K562 (cell line): ENCODE data around the gene OXNAD1. TPM values are rescaled to one million over a fixed set of nuclear protein-coding genes. Genes with fewer than 3 reads are reported as not detected.

Experiments
- ATF4 ChIP-seq: fragments of 450-650 bp; formaldehyde crosslinking; IDR thresholded peaks from 2 replicates; pipeline ENCODE4 v1.4.0; 2022; ENCODE audit warnings: mild to moderate bottlenecking, moderate library complexity
- ESRRA ChIP-seq: fragments of 450-650 bp; IDR thresholded peaks from 2 replicates; pipeline ENCODE4 v1.6.1; 2014; ENCODE audit warnings: low read depth, mild to moderate bottlenecking, moderate library complexity, borderline replicate concordance
- GMEB1 ChIP-seq: fragments of 250-450 bp; sonication (Bioruptor Pico); IDR thresholded peaks from 2 replicates; pipeline ENCODE4 v1.4.0; 2020; ENCODE audit warnings: mild to moderate bottlenecking
- NR2C2 ChIP-seq, 2 experiments: fragments of 200-800 bp in 1 of 2; sonication (Bioruptor generic) in 1 of 2; sonication (generic) in 1 of 2; formaldehyde crosslinking in 1 of 2; IDR thresholded peaks; 2 replicates each; pipeline versions ENCODE4 v1.6.1 to v1.8.0; 2016 to 2022; ENCODE audit warnings: mild to moderate bottlenecking in 1 of 2, missing compliant biosample characterization in 1 of 2, missing genetic modification characterization in 1 of 2, missing genetic modification reagents in 1 of 2
- NR2F6 ChIP-seq: fragments of 450-650 bp; formaldehyde crosslinking; IDR thresholded peaks from 2 replicates; pipeline ENCODE4 v1.4.0; 2020; ENCODE audit warnings: mild to moderate bottlenecking
- PHF20 ChIP-seq: fragments of 450-650 bp; IDR thresholded peaks from 2 replicates; pipeline ENCODE4 v1.6.1; 2018; ENCODE audit not compliant: partially characterized antibody
- POLR2B ChIP-seq: fragments of 450-650 bp; IDR thresholded peaks from 2 replicates; pipeline ENCODE4 v1.6.1; 2018; ENCODE audit warnings: low read depth; ENCODE audit not compliant: partially characterized antibody
- SMARCB1 ChIP-seq: IDR thresholded peaks from 2 replicates; pipeline ENCODE4 v1.6.1; 2011; ENCODE audit warnings: improper control_type of control experiment, low read depth; ENCODE audit not compliant: insufficient read length
- SP1 ChIP-seq: sonication (generic); formaldehyde crosslinking; IDR thresholded peaks from 2 replicates; pipeline ENCODE4 v1.8.1; 2022; ENCODE audit warnings: mild to moderate bottlenecking, missing genetic modification reagents
- TAF9B ChIP-seq: fragments of 450-650 bp; IDR thresholded peaks from 2 replicates; pipeline ENCODE4 v1.6.1; 2018; ENCODE audit warnings: mild to moderate bottlenecking; ENCODE audit not compliant: partially characterized antibody
- TEAD4 ChIP-seq, 2 experiments: sonication (generic) in 1 of 2; formaldehyde crosslinking in 1 of 2; IDR thresholded peaks; 2 replicates each; pipeline versions ENCODE4 v1.6.1 to v1.8.0; 2012 to 2022; ENCODE audit warnings: borderline replicate concordance in 1 of 2, inconsistent platforms in 1 of 2, low read length in 1 of 2, mild to moderate bottlenecking in 1 of 2, missing genetic modification reagents in 1 of 2
- ZBTB1 ChIP-seq: sonication (generic); formaldehyde crosslinking; IDR thresholded peaks from 2 replicates; pipeline ENCODE4 v1.8.1; 2023; ENCODE audit warnings: missing genetic modification reagents, low read depth, mild to moderate bottlenecking, borderline replicate concordance
- ZMIZ1 ChIP-seq, 2 experiments: fragments of 150-350 bp in 1 of 2; IDR thresholded peaks; 2 replicates each; pipeline ENCODE4 v1.6.1; 2012 to 2016; ENCODE audit warnings: low read depth in 2 of 2, low read length in 2 of 2, mild to moderate bottlenecking in 1 of 2, moderate library complexity in 1 of 2
- ZNF232 ChIP-seq: sonication (generic); formaldehyde crosslinking; IDR thresholded peaks from 2 replicates; pipeline ENCODE4 v1.8.0; 2022; ENCODE audit warnings: mild to moderate bottlenecking, missing genetic modification reagents
- ZNF444 ChIP-seq: fragments of 250-450 bp; sonication (Bioruptor Pico); IDR thresholded peaks from 2 replicates; pipeline ENCODE4 v1.4.0; 2020; ENCODE audit warnings: mild to moderate bottlenecking, moderate library complexity
- ZNF707 ChIP-seq: fragments of 250-450 bp; sonication (Bioruptor Pico); conservative IDR thresholded peaks from 2 replicates; pipeline ENCODE4 v1.8.0; 2022; ENCODE audit warnings: inconsistent platforms, mild to moderate bottlenecking, moderate library complexity
- ZNF76 ChIP-seq: fragments of 250-450 bp; sonication (Bioruptor Pico); IDR thresholded peaks from 2 replicates; pipeline ENCODE4 v1.4.0; 2020; ENCODE audit warnings: mild to moderate bottlenecking, moderate library complexity, borderline replicate concordance
- polyA plus RNA-seq, 8 experiments: library from polyadenylated mRNA; depleted of rRNA in 4 of 8; stranded (reverse) in 5 of 8; unstranded in 3 of 8; fragments of >200 nt; fragmentation: Nextera tagmentation in 2 of 8; fragmentation: Illumina TruSeq in 1 of 8; extraction: Ambion mirVana in 2 of 8; extraction: Trizol in 1 of 8; gene quantifications; 2 replicates each; pipeline versions ENCODE4 v1.2.1 to v1.2.3, GENCODE V29; 2011 to 2014; ENCODE audit warnings: inconsistent platforms in 1 of 8, missing spikeins in 1 of 8
- total RNA-seq, 7 experiments: library from RNA; depleted of rRNA in 6 of 7; stranded (reverse); fragments of >200 nt in 6 of 7; fragmentation: Illumina TruSeq in 2 of 7; extraction: Trizol in 2 of 7; gene quantifications; 2 replicates each; pipeline versions ENCODE4 v1.2.1 to v1.2.3, GENCODE V29; 2011 to 2021; ENCODE audit warnings: low replicate concordance in 1 of 7
- TF ChIP-seq, protein P1 (sequence below): fragments of 450-650 bp; IDR thresholded peaks from 2 replicates; pipeline ENCODE4 v1.6.1; 2014; ENCODE audit warnings: low read depth, mild to moderate bottlenecking, moderate library complexity, borderline replicate concordance

OXNAD1 gene
- total and polyA plus RNA-seq, 9 of the 15 experiments (the other 6 are each of a cell fraction or from before 2014, with no cell fraction given): 12.8 to 44.4 (median 41.1) TPM

DNA sequence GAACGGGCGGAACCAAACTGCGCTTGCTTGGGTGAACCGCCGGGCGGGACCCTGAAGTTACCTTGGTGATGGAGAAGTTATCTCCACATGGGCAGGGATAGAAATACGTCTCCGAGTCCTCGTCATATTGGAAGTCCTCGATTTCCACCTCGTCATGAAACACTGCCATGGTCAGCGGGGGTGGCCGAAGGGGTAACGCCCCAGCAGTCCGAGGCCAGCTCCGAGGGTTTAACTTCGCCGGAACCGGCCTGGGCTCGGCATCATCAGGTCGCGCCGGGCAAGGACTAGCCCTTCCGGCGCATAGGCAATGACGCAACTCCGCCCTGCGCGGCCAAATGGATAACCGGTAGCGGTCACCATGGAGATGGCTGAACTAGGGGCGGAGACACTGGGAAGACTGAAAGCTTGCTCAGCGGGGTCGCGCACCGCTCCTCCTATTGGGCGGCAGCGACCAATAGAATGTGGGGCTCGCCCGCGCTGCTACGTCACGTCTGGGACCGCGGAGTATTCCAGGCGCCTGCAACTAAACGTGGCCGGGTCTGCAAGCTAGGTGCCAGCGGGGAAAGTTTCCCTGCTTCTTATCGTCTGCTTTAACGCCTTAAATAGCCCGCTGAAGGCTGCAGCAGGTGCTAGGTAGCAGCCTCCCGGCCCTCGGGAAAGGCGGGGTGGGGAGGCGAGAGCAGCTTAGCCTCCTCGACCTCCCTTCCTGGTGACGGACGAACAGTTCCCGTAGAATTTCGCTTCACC is at the start of gene OXNAD1, which contains the start of gene DPH3 (continued):
- TF ChIP-seq ATF4 (CRISPR knock-in tag) (0 out of 2 replicates have a peak, but pooled peaks have one; percentile 18), PHF20 (peak; percentile 96), NR2C2 (CRISPR knock-in tag; IDR thresholded peaks at IDR 0.05) (peak; percentile 86), NR2C2 (tag; IDR thresholded peaks at IDR 0.05) (peak; percentile 96), ZNF232 (CRISPR knock-in tag) (no peak), SMARCB1 (no peak), SP1 (CRISPR knock-in tag) (peak; percentile 96), TEAD4 (IDR thresholded peaks at IDR 0.05; ENCODE audit: low read length) (no peak), TEAD4 (CRISPR knock-in tag; IDR thresholded peaks at IDR 0.05; ENCODE audit: borderline replicate concordance) (peak; percentile 70; the same call in 1 of the 2 replicates), POLR2B (peak; percentile 89), ZNF76 (CRISPR knock-in tag) (peak; percentile 47; the same call in 1 of the 2 replicates), ZBTB1 (peak; percentile 70; the same call in 1 of the 2 replicates), GMEB1 (peak; percentile 67), ZNF707 (CRISPR knock-in tag) (0 out of 2 replicates have a peak, but pooled peaks have one; percentile 15), ESRRA (peak; percentile 98), NR2F6 (CRISPR knock-in tag) (peak; percentile 36; the same call in 1 of the 2 replicates), TAF9B (peak; percentile 86), ZMIZ1 (IDR thresholded peaks at IDR 0.05; ENCODE audit: low read depth in 2 of 2, low read length in 2 of 2) (no peak; a peak in 1 of 4 replicates), ZNF444 (no peak)
- TF ChIP-seq, protein P1, sequence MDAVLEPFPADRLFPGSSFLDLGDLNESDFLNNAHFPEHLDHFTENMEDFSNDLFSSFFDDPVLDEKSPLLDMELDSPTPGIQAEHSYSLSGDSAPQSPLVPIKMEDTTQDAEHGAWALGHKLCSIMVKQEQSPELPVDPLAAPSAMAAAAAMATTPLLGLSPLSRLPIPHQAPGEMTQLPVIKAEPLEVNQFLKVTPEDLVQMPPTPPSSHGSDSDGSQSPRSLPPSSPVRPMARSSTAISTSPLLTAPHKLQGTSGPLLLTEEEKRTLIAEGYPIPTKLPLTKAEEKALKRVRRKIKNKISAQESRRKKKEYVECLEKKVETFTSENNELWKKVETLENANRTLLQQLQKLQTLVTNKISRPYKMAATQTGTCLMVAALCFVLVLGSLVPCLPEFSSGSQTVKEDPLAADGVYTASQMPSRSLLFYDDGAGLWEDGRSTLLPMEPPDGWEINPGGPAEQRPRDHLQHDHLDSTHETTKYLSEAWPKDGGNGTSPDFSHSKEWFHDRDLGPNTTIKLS: peak; percentile 74; the same call in 1 of the 2 replicates
